Loucy (cell line): ENCODE measurements around the gene NET1.

Experiments used
- CTCF ChIP-seq: fragments of 200-600 bp; sonication (generic); conservative IDR thresholded peaks from 2 replicates; pipeline ENCODE4 v1.5.1; 2014; ENCODE audit warnings: mild to moderate bottlenecking, antibody characterized with exemption, low read length
- EZH2phosphoT487 ChIP-seq: fragments of 200-600 bp; IDR thresholded peaks from 2 replicates; pipeline ENCODE4 v1.6.1; 2018; ENCODE audit warnings: antibody characterized with exemption, mild to moderate bottlenecking, moderate library complexity, borderline replicate concordance

DNA sequence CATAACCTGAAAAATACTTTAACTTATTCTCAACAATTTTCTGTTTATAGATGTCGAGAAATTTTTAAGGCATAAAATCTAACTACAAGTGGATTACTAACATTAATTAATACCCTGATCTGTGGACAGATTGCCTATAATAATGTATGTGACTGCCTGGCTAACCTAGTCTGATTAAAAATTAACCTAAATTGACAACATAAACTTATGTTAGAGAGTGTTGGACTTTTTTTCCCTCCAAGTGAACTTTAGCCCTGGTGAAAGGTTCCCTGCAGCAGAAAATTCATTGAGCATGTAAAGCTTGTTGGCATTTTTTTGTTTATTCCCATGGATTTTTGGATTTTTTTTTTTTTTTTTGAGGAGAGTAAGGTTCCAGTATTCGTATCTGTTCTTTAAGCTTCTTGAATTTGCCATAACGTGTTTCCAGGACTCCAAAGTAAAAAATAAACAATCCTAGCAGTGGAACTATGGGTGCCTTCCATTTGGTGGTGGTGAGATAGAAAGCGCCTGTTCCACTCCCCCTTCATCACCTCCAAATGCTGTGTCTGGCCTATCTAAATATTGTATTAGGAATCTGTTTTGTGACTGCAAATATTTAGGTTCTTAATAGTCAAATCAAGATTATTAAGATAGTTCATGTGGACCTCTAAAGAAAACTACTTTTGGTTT lies 36.1 kb downstream of the NET1 start:
- TF ChIP-seq CTCF (no peak), EZH2phosphoT487 (no peak)
